ENCODE results near the gene PCDHGB2.
"Not testable (repeated sequence)": the region's sequence is repeated elsewhere in the genome, so short reads cannot be mapped to it uniquely, and the experiment has no call there.

PCDHGB2 gene

GRCh38 chr5:141345327-141345726, 14.5 kb upstream of the PCDHGB2 start:
- DNase-seq (ENCODE audit: low read depth, low spot score) = no peak
- no peak overlapping the region for H3K4me3 ChIP-seq (ENCODE audit: low read length)

GRCh38 chr5:141346017-141346416, 13.8 kb upstream of the PCDHGB2 start:
- not testable (repeated sequence) for DNase-seq (ENCODE audit: low read depth, low spot score); H3K4me3 ChIP-seq (ENCODE audit: low read length)

GRCh38 chr5:141349917-141350619, 9.7 kb upstream of the PCDHGB2 start, which contains the start of gene PCDHGB1:
Gene PCDHGB1, plus strand, starts transcription at chr5:141350099. Its CDS starts 162 bp downstream, at chr5:141350261.
- no peak for DNase-seq (ENCODE audit: low read depth, low spot score)
- H3K4me3 ChIP-seq (ENCODE audit: low read length) = no peak within 1 kb of the TSS

- DNase-seq (ENCODE audit: low read depth, low spot score) = no peak
- H3K4me3 ChIP-seq (ENCODE audit: low read length) = no peak overlapping the region
Measured at GRCh38 chr5:141351591-141351990, 8.2 kb upstream of the PCDHGB2 start.

- DNase-seq (ENCODE audit: low read depth, low spot score) = no peak
- H3K4me3 ChIP-seq (ENCODE audit: low read length) = no peak within 1 kb of the TSS
Measured at GRCh38 chr5:141354900-141355469, 4.8 kb upstream of the PCDHGB2 start, which contains the start of gene PCDHGA4. Gene PCDHGA4, plus strand, starts transcription at chr5:141355021. Its CDS starts 87 bp downstream, at chr5:141355108.

GRCh38 chr5:141355641-141356040, 4.2 kb upstream of the PCDHGB2 start:
- H3K4me3 ChIP-seq (ENCODE audit: low read length) = no peak overlapping the region
- no peak for DNase-seq (ENCODE audit: low read depth, low spot score)

GRCh38 chr5:141356133-141356532, 3.7 kb upstream of the PCDHGB2 start:
- DNase-seq (ENCODE audit: low read depth, low spot score) = no peak
- H3K4me3 ChIP-seq (ENCODE audit: low read length) = no peak overlapping the region

GRCh38 chr5:141356950-141357349, 2.8 kb upstream of the PCDHGB2 start:
- no peak overlapping the region for H3K4me3 ChIP-seq (ENCODE audit: low read length)
- no peak for DNase-seq (ENCODE audit: low read depth, low spot score)

GRCh38 chr5:141360685-141361084, 891 bp downstream of the PCDHGB2 start:
- DNase-seq (ENCODE audit: low read depth, low spot score) = no peak
- no peak overlapping the region for H3K4me3 ChIP-seq (ENCODE audit: low read length)

GRCh38 chr5:141362719-141363118, 2.9 kb downstream of the PCDHGB2 start:
- no peak for DNase-seq (ENCODE audit: low read depth, low spot score)

GRCh38 chr5:141363952-141364660, 4.3 kb downstream of the PCDHGB2 start, which contains the start of gene PCDHGA5:
Gene PCDHGA5, plus strand, starts transcription at chr5:141364162. Its CDS starts 169 bp downstream, at chr5:141364331.
- no peak within 1 kb of the TSS for H3K4me3 ChIP-seq (ENCODE audit: low read length)
- DNase-seq (ENCODE audit: low read depth, low spot score) = no peak

More at GRCh38 chr5:141362719-141363118, 2.9 kb downstream of the PCDHGB2 start:
- H3K4me3 ChIP-seq (ENCODE audit: low read length) = no peak overlapping the region

- H3K4me3 ChIP-seq (ENCODE audit: low read length) = no peak overlapping the region
Measured at GRCh38 chr5:141366016-141366896, 6.5 kb downstream of the PCDHGB2 start.

GRCh38 chr5:141369994-141370848, 10.4 kb downstream of the PCDHGB2 start, which contains the start of gene PCDHGB3:
Gene PCDHGB3, plus strand, starts transcription at chr5:141370242. Its CDS starts 153 bp downstream, at chr5:141370395.
- no peak within 1 kb of the TSS for H3K4me3 ChIP-seq (ENCODE audit: low read length)
- no peak for DNase-seq (ENCODE audit: low read depth, low spot score)

More at GRCh38 chr5:141366016-141366896, 6.5 kb downstream of the PCDHGB2 start:
- no peak for DNase-seq (ENCODE audit: low read depth, low spot score)

GRCh38 chr5:141371572-141372475, 12.0 kb downstream of the PCDHGB2 start:
- DNase-seq (ENCODE audit: low read depth, low spot score) = no peak
- no peak overlapping the region for H3K4me3 ChIP-seq (ENCODE audit: low read length)

- no peak for DNase-seq (ENCODE audit: low read depth, low spot score)
- H3K4me3 ChIP-seq (ENCODE audit: low read length) = no peak within 1 kb of the TSS
Measured at GRCh38 chr5:141373673-141374317, 14.0 kb downstream of the PCDHGB2 start, which contains the start of gene PCDHGA6. Gene PCDHGA6, plus strand, starts transcription at chr5:141373891. Its CDS starts 193 bp downstream, at chr5:141374084.

- no peak for DNase-seq (ENCODE audit: low read depth, low spot score)
- H3K4me3 ChIP-seq (ENCODE audit: low read length) = no peak overlapping the region
Measured at GRCh38 chr5:141374627-141375026, 14.8 kb downstream of the PCDHGB2 start.
